GM12878 (cell line): ENCODE measurements around the gene RAB3IL1. TPM values are rescaled to one million over a fixed set of nuclear protein-coding genes. Genes with fewer than 3 reads are reported as not detected.

ENCODE experiments used
- ATAC-seq: fragments of 200-7000 bp; cut with Tn5 transposase; 3 replicates; pipeline ENCODE4 v1.9.1; 2020; ENCODE audit warnings: mild to moderate bottlenecking, moderate library complexity
- BruUV-seq: library from RNA; stranded (reverse); fragments of 400-500 nt; replicated peaks from 2 replicates; lab custom pipeline; 2021; lab: Mats Ljungman, UMichigan
- CTCF ChIA-PET: fragments of 300-600 bp; sonication (Branson Sonifier 250); formaldehyde crosslinking; extraction: SDS; loops from one replicate; lab custom pipeline; 2021; ENCODE audit warnings: inconsistent platforms; lab: Yijun Ruan, JAX
- POLR2A ChIA-PET: fragments of 350-600 bp; formaldehyde crosslinking; extraction: SDS; loops from one replicate; lab custom pipeline; 2021; ENCODE audit warnings: inconsistent platforms; lab: Charles Lee
- RAD21 ChIA-PET: fragments of 300-600 bp; sonication (Branson Sonifier 250); formaldehyde crosslinking; loops from one replicate; lab custom pipeline; 2023; ENCODE audit warnings: antibody characterized with exemption; ENCODE audit not compliant: unreplicated experiment; lab: Charles Lee
- SMC1A ChIA-PET: fragments of 300-600 bp; sonication (Branson Sonifier 250); formaldehyde crosslinking; loops from one replicate; lab custom pipeline; 2023; ENCODE audit not compliant: unreplicated experiment, uncharacterized antibody; lab: Charles Lee
- DNase-seq: peaks from one replicate; pipeline ENCODE4 v3.0.0-alpha.2; 2011; ENCODE audit warnings: low read depth, low spot score
- FAIRE-seq: peaks from 3 replicates; lab custom pipeline; 2011; peaks lifted over from hg19 to GRCh38; lab: Jason Lieb, UNC
- H2AFZ ChIP-seq: 2 replicates; pipeline ENCODE4 v1.6.0; 2011; ENCODE audit warnings: low read depth, low read length, control low read depth; ENCODE audit not compliant: control insufficient read depth
- H3K27ac ChIP-seq: 2 replicates; pipeline ENCODE4 v1.5.1; 2011; ENCODE audit warnings: control low read depth; ENCODE audit not compliant: control insufficient read depth, insufficient read depth
- H3K27me3 ChIP-seq, 2 experiments: replicated peaks in 1 of 2; 2 replicates each; pipeline versions ENCODE4 v1.6.0 to v1.6.1; 2011; ENCODE audit warnings: low read length in 1 of 2; ENCODE audit not compliant: control insufficient read depth in 2 of 2, insufficient read depth in 2 of 2
- H3K36me3 ChIP-seq, 2 experiments: 2 replicates each; pipeline ENCODE4 v1.5.1; 2011; ENCODE audit warnings: low read length in 1 of 2; ENCODE audit not compliant: control insufficient read depth in 2 of 2, insufficient read depth in 2 of 2
- H3K4me1 ChIP-seq: 2 replicates; pipeline ENCODE4 v1.6.1; 2011; ENCODE audit warnings: mild to moderate bottlenecking, low read length, moderate library complexity, mixed read lengths; ENCODE audit not compliant: control insufficient read depth, insufficient read depth
- H3K4me2 ChIP-seq: 2 replicates; pipeline ENCODE4 v1.6.0; 2011; ENCODE audit warnings: control low read depth; ENCODE audit not compliant: control insufficient read depth, insufficient read depth
- H3K4me3 ChIP-seq: fragments of 200-600 bp; sonication (generic); 2 replicates; pipeline ENCODE4 v1.5.1; 2016
- H3K79me2 ChIP-seq: 2 replicates; pipeline ENCODE4 v1.6.0; 2011; ENCODE audit warnings: low read length; ENCODE audit not compliant: control insufficient read depth, insufficient read depth
- H3K9ac ChIP-seq: 2 replicates; pipeline ENCODE4 v1.8.0; 2011; ENCODE audit warnings: low read length, control low read depth, mixed read lengths; ENCODE audit not compliant: control insufficient read depth, insufficient read depth
- H3K9me3 ChIP-seq: replicated peaks from 3 replicates; pipeline ENCODE4 v1.5.1; 2011; ENCODE audit warnings: mild to moderate bottlenecking, low read length; ENCODE audit not compliant: control insufficient read depth, insufficient read depth
- H4K20me1 ChIP-seq: 2 replicates; pipeline ENCODE4 v1.6.0; 2011; ENCODE audit not compliant: control insufficient read depth, insufficient read depth
- CREB1 ChIP-seq: IDR thresholded peaks from 2 replicates; pipeline ENCODE4 v1.6.1; 2012; ENCODE audit warnings: low read depth, mild to moderate bottlenecking, inconsistent platforms
- EZH2 ChIP-seq: IDR thresholded peaks from 2 replicates; pipeline ENCODE4 v1.6.1; 2012; ENCODE audit warnings: low read depth, mild to moderate bottlenecking, control low read depth, inconsistent platforms, low read length, borderline replicate concordance; ENCODE audit not compliant: control insufficient read depth
- WGBS: methylation state at CpG from one replicate; pipeline ENCODE4 v1.1.6; 2016; ENCODE audit warnings: low lambda C conversion rate; ENCODE audit not compliant: insufficient replicate concordance, insufficient coverage; ENCODE audit errors: missing lambda C conversion rate; 5-methylcytosine and 5-hydroxymethylcytosine counted together
- in situ Hi-C: fragments of 300-500 bp; cut with MboI; formaldehyde crosslinking; loops from 9 replicates; pipeline ENCODE4 v1.14.3; 2018; ENCODE audit warnings: mixed read lengths
- intact Hi-C: fragments of 100-400 bp; cut with micrococcal nuclease; formaldehyde crosslinking; loops from one replicate; pipeline ENCODE4 v1.14.2; 2022; ENCODE audit not compliant: unreplicated experiment
- polyA plus RNA-seq, 11 experiments: library from polyadenylated mRNA; depleted of rRNA in 4 of 11; unstranded in 6 of 11; stranded (reverse) in 5 of 11; fragments of >200 nt; fragmentation: Nextera tagmentation in 4 of 11; fragmentation: Illumina TruSeq in 1 of 11; extraction: Ambion mirVana in 4 of 11; extraction: Trizol in 1 of 11; gene quantifications; 1 replicate in 1 of 11; 2 replicates in 10 of 11; pipeline versions ENCODE4 v1.2.1 to v1.2.3, GENCODE V29; 2011 to 2016; ENCODE audit warnings: inconsistent platforms in 2 of 11, missing spikeins in 2 of 11, low read depth in 1 of 11
- total RNA-seq, 4 experiments: library from RNA; depleted of rRNA in 3 of 4; stranded (reverse); fragments of >200 nt in 3 of 4; fragmentation: Illumina TruSeq in 1 of 4; extraction: Trizol in 1 of 4; gene quantifications; 2 replicates each; pipeline versions ENCODE4 v1.2.1 to v1.2.3, GENCODE V29; 2013 to 2021
- TF ChIP-seq, protein P1 (sequence below): fragments of 450-650 bp; IDR thresholded peaks from 2 replicates; pipeline ENCODE4 v1.6.1; 2017; ENCODE audit warnings: low read depth, mild to moderate bottlenecking, moderate library complexity
- TF ChIP-seq, protein P2 (sequence below): fragments of 450-650 bp; formaldehyde crosslinking; IDR thresholded peaks from 2 replicates; pipeline ENCODE4 v1.5.0; 2022; ENCODE audit warnings: mild to moderate bottlenecking, missing genetic modification characterization
- TF ChIP-seq, protein P3 (sequence below): IDR thresholded peaks from 2 replicates; pipeline ENCODE4 v1.6.1; 2011; ENCODE audit warnings: mild to moderate bottlenecking, low read depth, low read length, moderate library complexity; ENCODE audit not compliant: insufficient replicate concordance
- TF ChIP-seq, protein P4 (sequence below), 3 experiments: IDR thresholded peaks in 2 of 3; conservative IDR thresholded peaks in 1 of 3; 2 replicates each; pipeline ENCODE4 v1.5.1; 2011; ENCODE audit warnings: low read depth in 3 of 3, low read length in 3 of 3, mild to moderate bottlenecking in 3 of 3, control low read depth in 2 of 3, moderate library complexity in 2 of 3, inconsistent platforms in 1 of 3, mixed read lengths in 1 of 3; ENCODE audit not compliant: control insufficient read depth in 2 of 3, insufficient read depth in 1 of 3; ENCODE audit errors: extremely low read depth in 1 of 3

RAB3IL1 gene
- total and polyA plus RNA-seq, 10 of the 15 experiments (the other 5 are each of a cell fraction or from before 2014, with no cell fraction given): 0.04 TPM; not detected in 9

DNA sequence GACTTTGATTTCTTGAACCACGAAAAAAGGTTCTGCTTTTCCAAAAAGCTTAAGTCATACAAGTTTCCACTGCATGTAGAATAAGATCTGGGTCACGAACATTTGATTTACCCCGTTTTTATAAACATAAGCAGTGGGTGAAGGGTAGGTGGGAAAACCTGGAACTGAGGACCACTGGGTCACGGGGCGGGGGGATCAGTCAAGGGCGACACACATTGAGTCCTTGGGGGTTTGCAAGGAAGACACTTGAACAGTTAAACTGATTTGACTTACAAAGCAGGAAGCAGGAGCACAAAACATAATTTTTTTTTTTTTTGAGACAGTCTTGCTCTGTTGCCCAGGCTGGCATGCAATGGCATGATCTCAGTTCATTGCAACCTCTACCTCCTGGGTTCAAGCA lies 36.9 kb downstream of the RAB3IL1 start:
- WGBS: under 1% methylated on average over 6 of the region's 6 CpGs
- FAIRE-seq (no peak), DNase-seq (no peak)
- ChIA-PET POLR2A (interaction anchor here (1.2 kb wide), 2 partner anchors 43 to 51 kb away, joined by 3 read pairs; no protein-coding TSS in a partner anchor), RAD21 (interaction anchor here (1.0 to 2.1 kb wide), 3 partner anchors 10 to 83 kb away, joined by 3 to 10 read pairs (median 8); no protein-coding TSS in a partner anchor), SMC1A (interaction anchor here (0.9 to 2.5 kb wide), 8 partner anchors 8 to 201 kb away, joined by 3 to 11 read pairs (median 4); no protein-coding TSS in a partner anchor), CTCF (interaction anchor here (1.1 to 4.0 kb wide), 6 partner anchors 9 to 202 kb away, joined by 3 to 38 read pairs (median 16); no protein-coding TSS in a partner anchor)
- Histone ChIP-seq H3K9ac (peak overlapping the region; percentile 35; the same call in 1 of the 2 replicates), H3K4me2 (peak overlapping the region; percentile 77), H2AFZ (peak overlapping the region; percentile 95), H3K79me2 (no peaks in the 10 kb centered on the region), H3K4me1 (peaks cover 22% of the 10 kb centered on the region), H3K36me3 (no peaks in the 10 kb centered on the region), H3K9me3 (no peaks in the 10 kb centered on the region), H4K20me1 (no peaks in the 10 kb centered on the region), H3K4me3 (peak overlapping the region; percentile 36; the same call in 1 of the 2 replicates)
- in situ Hi-C loops: no loop called here
- intact Hi-C loops: no loop called here
- TF ChIP-seq EZH2 (no peak), CREB1 (no peak)
- TF ChIP-seq, protein P1, sequence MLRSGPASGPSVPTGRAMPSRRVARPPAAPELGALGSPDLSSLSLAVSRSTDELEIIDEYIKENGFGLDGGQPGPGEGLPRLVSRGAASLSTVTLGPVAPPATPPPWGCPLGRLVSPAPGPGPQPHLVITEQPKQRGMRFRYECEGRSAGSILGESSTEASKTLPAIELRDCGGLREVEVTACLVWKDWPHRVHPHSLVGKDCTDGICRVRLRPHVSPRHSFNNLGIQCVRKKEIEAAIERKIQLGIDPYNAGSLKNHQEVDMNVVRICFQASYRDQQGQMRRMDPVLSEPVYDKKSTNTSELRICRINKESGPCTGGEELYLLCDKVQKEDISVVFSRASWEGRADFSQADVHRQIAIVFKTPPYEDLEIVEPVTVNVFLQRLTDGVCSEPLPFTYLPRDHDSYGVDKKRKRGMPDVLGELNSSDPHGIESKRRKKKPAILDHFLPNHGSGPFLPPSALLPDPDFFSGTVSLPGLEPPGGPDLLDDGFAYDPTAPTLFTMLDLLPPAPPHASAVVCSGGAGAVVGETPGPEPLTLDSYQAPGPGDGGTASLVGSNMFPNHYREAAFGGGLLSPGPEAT: no peak
- TF ChIP-seq, protein P2, sequence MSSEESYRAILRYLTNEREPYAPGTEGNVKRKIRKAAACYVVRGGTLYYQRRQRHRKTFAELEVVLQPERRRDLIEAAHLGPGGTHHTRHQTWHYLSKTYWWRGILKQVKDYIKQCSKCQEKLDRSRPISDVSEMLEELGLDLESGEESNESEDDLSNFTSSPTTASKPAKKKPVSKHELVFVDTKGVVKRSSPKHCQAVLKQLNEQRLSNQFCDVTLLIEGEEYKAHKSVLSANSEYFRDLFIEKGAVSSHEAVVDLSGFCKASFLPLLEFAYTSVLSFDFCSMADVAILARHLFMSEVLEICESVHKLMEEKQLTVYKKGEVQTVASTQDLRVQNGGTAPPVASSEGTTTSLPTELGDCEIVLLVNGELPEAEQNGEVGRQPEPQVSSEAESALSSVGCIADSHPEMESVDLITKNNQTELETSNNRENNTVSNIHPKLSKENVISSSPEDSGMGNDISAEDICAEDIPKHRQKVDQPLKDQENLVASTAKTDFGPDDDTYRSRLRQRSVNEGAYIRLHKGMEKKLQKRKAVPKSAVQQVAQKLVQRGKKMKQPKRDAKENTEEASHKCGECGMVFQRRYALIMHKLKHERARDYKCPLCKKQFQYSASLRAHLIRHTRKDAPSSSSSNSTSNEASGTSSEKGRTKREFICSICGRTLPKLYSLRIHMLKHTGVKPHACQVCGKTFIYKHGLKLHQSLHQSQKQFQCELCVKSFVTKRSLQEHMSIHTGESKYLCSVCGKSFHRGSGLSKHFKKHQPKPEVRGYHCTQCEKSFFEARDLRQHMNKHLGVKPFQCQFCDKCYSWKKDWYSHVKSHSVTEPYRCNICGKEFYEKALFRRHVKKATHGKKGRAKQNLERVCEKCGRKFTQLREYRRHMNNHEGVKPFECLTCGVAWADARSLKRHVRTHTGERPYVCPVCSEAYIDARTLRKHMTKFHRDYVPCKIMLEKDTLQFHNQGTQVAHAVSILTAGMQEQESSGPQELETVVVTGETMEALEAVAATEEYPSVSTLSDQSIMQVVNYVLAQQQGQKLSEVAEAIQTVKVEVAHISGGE (CRISPR knock-in tag): 0 out of 2 replicates have a peak, but pooled peaks have one; percentile 35
- TF ChIP-seq, protein P3, sequence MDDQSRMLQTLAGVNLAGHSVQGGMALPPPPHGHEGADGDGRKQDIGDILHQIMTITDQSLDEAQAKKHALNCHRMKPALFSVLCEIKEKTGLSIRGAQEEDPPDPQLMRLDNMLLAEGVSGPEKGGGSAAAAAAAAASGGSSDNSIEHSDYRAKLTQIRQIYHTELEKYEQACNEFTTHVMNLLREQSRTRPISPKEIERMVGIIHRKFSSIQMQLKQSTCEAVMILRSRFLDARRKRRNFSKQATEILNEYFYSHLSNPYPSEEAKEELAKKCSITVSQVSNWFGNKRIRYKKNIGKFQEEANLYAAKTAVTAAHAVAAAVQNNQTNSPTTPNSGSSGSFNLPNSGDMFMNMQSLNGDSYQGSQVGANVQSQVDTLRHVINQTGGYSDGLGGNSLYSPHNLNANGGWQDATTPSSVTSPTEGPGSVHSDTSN: no peak
- TF ChIP-seq, protein P4, sequence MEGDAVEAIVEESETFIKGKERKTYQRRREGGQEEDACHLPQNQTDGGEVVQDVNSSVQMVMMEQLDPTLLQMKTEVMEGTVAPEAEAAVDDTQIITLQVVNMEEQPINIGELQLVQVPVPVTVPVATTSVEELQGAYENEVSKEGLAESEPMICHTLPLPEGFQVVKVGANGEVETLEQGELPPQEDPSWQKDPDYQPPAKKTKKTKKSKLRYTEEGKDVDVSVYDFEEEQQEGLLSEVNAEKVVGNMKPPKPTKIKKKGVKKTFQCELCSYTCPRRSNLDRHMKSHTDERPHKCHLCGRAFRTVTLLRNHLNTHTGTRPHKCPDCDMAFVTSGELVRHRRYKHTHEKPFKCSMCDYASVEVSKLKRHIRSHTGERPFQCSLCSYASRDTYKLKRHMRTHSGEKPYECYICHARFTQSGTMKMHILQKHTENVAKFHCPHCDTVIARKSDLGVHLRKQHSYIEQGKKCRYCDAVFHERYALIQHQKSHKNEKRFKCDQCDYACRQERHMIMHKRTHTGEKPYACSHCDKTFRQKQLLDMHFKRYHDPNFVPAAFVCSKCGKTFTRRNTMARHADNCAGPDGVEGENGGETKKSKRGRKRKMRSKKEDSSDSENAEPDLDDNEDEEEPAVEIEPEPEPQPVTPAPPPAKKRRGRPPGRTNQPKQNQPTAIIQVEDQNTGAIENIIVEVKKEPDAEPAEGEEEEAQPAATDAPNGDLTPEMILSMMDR (IDR thresholded peaks at IDR 0.05 in 2 of 3, conservative IDR thresholded peaks at IDR 0.05 in 1 of 3; ENCODE audit: control insufficient read depth in 2 of 3, extremely low read depth in 1 of 3, insufficient read depth in 1 of 3, low read depth in 3 of 3, low read length in 3 of 3): no peak
- TF ChIP-seq, all 136 proteins: peak for 1
- Histone ChIP-seq H3K27me3 (no peaks in the 10 kb centered on the region; a peak in 1 of 4 replicates), H3K27ac (peak overlapping the region; percentile 31)
- ATAC-seq: peak; percentile 18; the same call in 2 of the 3 replicates
- BruUV-seq: no TSS peak
